NB4 (cell line): ENCODE measurements around the gene CAPN11.

Experiments used
- CTCF ChIP-seq: IDR thresholded peaks from one replicate; pipeline ENCODE4 v1.5.1; 2012; ENCODE audit warnings: low read depth, low read length
- MAX ChIP-seq: IDR thresholded peaks from 2 replicates; pipeline ENCODE4 v1.6.1; 2011; ENCODE audit warnings: low read depth, low read length
- MYC ChIP-seq: IDR thresholded peaks from 2 replicates; pipeline ENCODE4 v1.6.1; 2011; ENCODE audit warnings: low read depth, low read length
- POLR2A ChIP-seq: IDR thresholded peaks from 2 replicates; pipeline ENCODE4 v1.6.1; 2011; ENCODE audit warnings: mild to moderate bottlenecking; ENCODE audit not compliant: insufficient read length; ENCODE audit errors: extremely low read depth

GRCh38 chr6:44180886-44181285, 22.3 kb downstream of the CAPN11 start:
- TF ChIP-seq CTCF, result no peak
- TF ChIP-seq POLR2A, result no peak
- TF ChIP-seq MAX, result no peak
- no peak for TF ChIP-seq MYC
